NT2/D1 (cell line): ENCODE data around the gene DCPS.
A peak's percentile ranks its signal among the peaks of the same experiment; 100 is the strongest.
"Not testable (repeated sequence)": the region's sequence is repeated elsewhere in the genome, so short reads cannot be mapped to it uniquely, and the experiment has no call there.

Experiments used
- DNase-seq: peaks from one replicate; pipeline ENCODE4 v3.0.0-alpha.2; 2011; ENCODE audit warnings: low read depth, low spot score
- H3K27me3 ChIP-seq: 2 replicates; pipeline ENCODE4 v1.6.0; 2011; ENCODE audit warnings: mild to moderate bottlenecking; ENCODE audit not compliant: insufficient read length, insufficient read depth
- H3K36me3 ChIP-seq: 2 replicates; pipeline ENCODE4 v1.6.1; 2011; ENCODE audit warnings: mild to moderate bottlenecking, low read length, mixed read lengths; ENCODE audit not compliant: insufficient read depth, insufficient read length
- H3K4me1 ChIP-seq: 2 replicates; pipeline ENCODE4 v1.5.1; 2011; ENCODE audit not compliant: insufficient read depth, insufficient read length
- H3K4me3 ChIP-seq: 2 replicates; pipeline ENCODE4 v1.5.1; 2011; ENCODE audit warnings: low read depth; ENCODE audit not compliant: insufficient read length
- H3K9ac ChIP-seq: 2 replicates; pipeline ENCODE4 v1.6.0; 2011; ENCODE audit warnings: low read depth; ENCODE audit not compliant: insufficient read length
- H3K9me3 ChIP-seq: 2 replicates; pipeline ENCODE4 v1.5.1; 2011; ENCODE audit warnings: mild to moderate bottlenecking, low read length; ENCODE audit not compliant: insufficient read depth
- SUZ12 ChIP-seq: IDR thresholded peaks from 2 replicates; pipeline ENCODE4 v1.6.1; 2011; ENCODE audit not compliant: insufficient read length, insufficient read depth; ENCODE audit errors: extremely low read depth
- YY1 ChIP-seq: IDR thresholded peaks from 2 replicates; pipeline ENCODE4 v1.6.1; 2011; ENCODE audit not compliant: insufficient read length, insufficient read depth
- ZNF274 ChIP-seq: IDR thresholded peaks from 2 replicates; pipeline ENCODE4 v1.6.1; 2011; ENCODE audit warnings: mild to moderate bottlenecking, low read depth, low read length

DCPS gene

DNA sequence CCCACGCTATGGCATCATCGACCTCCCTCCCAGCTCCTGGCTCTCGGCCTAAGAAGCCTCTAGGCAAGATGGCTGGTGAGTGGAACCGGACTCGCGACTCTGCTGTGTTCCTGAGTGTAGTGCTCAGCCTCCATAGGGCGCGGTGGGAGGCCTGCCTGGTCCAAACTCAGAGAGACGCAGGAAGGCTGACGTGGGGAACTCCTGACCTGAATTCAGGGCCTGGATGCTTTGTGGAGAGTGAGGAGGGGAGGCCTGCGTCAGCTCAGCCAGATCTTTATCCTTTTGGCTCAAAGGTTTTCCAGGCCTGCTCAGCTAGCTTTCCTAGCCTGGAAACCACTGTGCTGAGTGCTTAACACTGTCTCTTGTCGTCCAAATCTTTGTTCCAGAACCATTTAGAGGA is 13.0 kb upstream of the DCPS start:
- TF ChIP-seq SUZ12 (no peak), ZNF274 (no peak), YY1 (no peak)
- no peak for DNase-seq
- H3K4me3 ChIP-seq: no peak overlapping the region
- peaks cover 1% of the 10 kb centered on the region for H3K4me1 ChIP-seq
- no peaks in the 10 kb centered on the region for H3K27me3 ChIP-seq
- H3K36me3 ChIP-seq: peaks cover 27% of the 10 kb centered on the region
- H3K9ac ChIP-seq: no peak overlapping the region
- H3K9me3 ChIP-seq: no peaks in the 10 kb centered on the region

GRCh38 chr11:126293726-126294125 is 10.1 kb upstream of the DCPS start:
- H3K36me3 ChIP-seq: peaks cover 31% of the 10 kb centered on the region
- no peak for TF ChIP-seq SUZ12
- no peak for TF ChIP-seq YY1
- no peak for TF ChIP-seq ZNF274
- H3K4me3 ChIP-seq: no peak overlapping the region
- no peaks in the 10 kb centered on the region for H3K9me3 ChIP-seq
- peaks cover 1% of the 10 kb centered on the region for H3K4me1 ChIP-seq
- DNase-seq: no peak
- H3K27me3 ChIP-seq: no peaks in the 10 kb centered on the region
- no peak overlapping the region for H3K9ac ChIP-seq

- peaks cover 31% of the 10 kb centered on the region for H3K36me3 ChIP-seq
- H3K4me1 ChIP-seq: no peaks in the 10 kb centered on the region
- H3K9me3 ChIP-seq: no peaks in the 10 kb centered on the region
- H3K27me3 ChIP-seq: no peaks in the 10 kb centered on the region
- TF ChIP-seq ZNF274: no peak
- TF ChIP-seq YY1: no peak
- no peak for TF ChIP-seq SUZ12
- no peak for DNase-seq
- H3K9ac ChIP-seq: no peak overlapping the region
- no peak overlapping the region for H3K4me3 ChIP-seq
Observed at GRCh38 chr11:126297004-126297403, 6.9 kb upstream of the DCPS start.

DNA sequence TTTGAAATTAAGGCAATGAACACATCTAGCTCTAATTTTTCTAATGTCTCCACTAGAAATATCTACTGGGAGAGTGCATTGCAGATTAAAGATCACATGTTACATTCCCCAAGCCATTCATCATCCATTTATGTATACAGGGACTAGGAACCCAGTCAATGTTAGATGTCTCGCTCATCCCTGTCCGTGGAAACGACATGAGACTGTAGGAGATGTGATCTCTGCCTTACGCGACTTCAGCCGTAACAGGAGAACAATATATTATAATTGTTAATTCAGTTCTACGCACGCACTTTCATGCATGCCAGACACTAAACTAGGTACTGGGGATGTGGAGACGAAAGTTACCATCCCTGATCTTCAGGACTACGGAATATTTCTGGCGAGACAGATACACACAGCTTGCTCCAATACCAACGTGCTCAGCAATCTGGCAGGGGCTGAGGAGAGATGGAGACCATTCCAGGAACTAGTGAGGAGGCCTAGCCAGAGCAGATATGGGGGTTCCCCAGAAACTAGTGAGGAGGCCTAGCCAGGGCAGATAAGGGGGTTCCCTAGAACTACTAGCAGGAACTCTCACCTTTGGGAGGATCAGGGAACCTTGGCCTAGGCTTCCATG is 706 bp downstream of the DCPS start:
- DNase-seq: no peak
- TF ChIP-seq YY1 (no peak), ZNF274 (no peak), SUZ12 (no peak)
- H3K27me3 ChIP-seq: no peaks in the 10 kb centered on the region
- H3K36me3 ChIP-seq: peaks cover 9% of the 10 kb centered on the region
- peak overlapping the region; percentile 72 for H3K4me3 ChIP-seq
- H3K9ac ChIP-seq: peak overlapping the region; percentile 86
- no peaks in the 10 kb centered on the region for H3K4me1 ChIP-seq
- no peaks in the 10 kb centered on the region for H3K9me3 ChIP-seq

DNA sequence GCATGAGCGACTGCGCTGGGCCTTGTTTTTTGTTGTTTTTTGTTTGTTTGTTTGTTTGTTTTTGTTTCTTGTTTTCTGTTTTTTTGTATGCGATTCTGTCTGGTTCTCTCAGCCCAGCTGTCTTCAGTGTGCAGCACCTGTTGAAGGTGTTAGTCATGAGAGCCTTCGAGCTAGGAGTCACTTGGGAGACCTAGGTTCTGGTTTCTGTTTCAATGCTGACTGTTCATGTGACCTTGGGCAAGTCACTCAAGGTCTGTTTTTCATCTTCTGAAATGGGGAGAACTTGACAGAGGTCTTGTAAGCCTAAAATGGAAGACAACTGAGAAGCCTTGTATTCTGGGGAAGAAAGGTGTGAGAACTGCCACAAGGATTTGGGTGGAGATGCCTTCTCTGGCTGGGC is 1.8 kb downstream of the DCPS start:
- DNase-seq: no peak
- Histone ChIP-seq H3K4me3 (no peak overlapping the region), H3K9ac (no peak overlapping the region), H3K36me3 (peaks cover 9% of the 10 kb centered on the region), H3K27me3 (no peaks in the 10 kb centered on the region), H3K4me1 (no peaks in the 10 kb centered on the region), H3K9me3 (no peaks in the 10 kb centered on the region)
- no peak for TF ChIP-seq YY1
- no peak for TF ChIP-seq ZNF274
- TF ChIP-seq SUZ12: no peak

DNA sequence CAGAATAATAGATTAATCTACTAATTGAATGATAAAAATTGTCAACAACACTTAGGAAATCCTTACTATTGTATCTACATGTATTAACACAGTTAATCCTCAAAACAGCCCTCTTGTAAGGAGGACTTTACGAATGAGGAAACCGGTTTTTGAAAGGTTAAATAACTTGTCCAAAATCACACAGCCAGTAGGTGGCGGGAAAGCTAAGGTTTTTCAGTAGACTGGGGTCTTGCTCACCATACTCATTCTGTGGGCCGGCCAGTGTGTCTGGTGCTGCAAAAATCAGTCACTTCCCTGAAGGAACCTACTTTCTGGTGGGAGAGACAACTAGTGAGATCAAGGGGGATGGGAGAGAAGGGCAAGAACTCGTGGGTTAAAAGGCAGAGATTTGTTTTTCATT is 3.8 kb downstream of the DCPS start:
- Histone ChIP-seq H3K27me3 (no peaks in the 10 kb centered on the region), H3K36me3 (peaks cover 11% of the 10 kb centered on the region), H3K9me3 (no peaks in the 10 kb centered on the region), H3K9ac (no peak overlapping the region), H3K4me3 (no peak overlapping the region), H3K4me1 (no peaks in the 10 kb centered on the region)
- DNase-seq: peak; percentile 28
- TF ChIP-seq ZNF274 (no peak), SUZ12 (no peak), YY1 (no peak)

DNA sequence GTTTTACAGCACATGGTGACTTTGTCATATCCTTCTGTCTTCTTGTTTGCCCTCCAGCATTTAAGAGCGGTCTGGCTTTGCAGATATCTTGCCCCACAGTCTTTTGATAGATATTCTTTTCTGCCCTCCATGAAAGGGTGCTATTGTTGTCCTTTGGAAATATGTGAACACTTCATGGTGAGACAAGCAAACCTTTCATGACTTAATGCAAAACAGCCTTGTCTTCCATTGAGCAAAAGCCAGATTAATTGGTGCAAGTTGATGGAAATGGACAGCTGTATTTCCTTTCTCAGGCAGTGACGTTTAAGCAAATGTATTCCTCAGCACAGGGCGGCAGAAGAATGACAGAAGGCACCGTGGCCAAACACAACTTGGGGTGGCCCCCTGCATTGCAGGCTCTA is 4.4 kb downstream of the DCPS start:
- no peak overlapping the region for H3K9ac ChIP-seq
- DNase-seq: no peak
- no peaks in the 10 kb centered on the region for H3K9me3 ChIP-seq
- peaks cover 11% of the 10 kb centered on the region for H3K36me3 ChIP-seq
- no peak for TF ChIP-seq YY1
- no peaks in the 10 kb centered on the region for H3K27me3 ChIP-seq
- no peak overlapping the region for H3K4me3 ChIP-seq
- H3K4me1 ChIP-seq: no peaks in the 10 kb centered on the region

DNA sequence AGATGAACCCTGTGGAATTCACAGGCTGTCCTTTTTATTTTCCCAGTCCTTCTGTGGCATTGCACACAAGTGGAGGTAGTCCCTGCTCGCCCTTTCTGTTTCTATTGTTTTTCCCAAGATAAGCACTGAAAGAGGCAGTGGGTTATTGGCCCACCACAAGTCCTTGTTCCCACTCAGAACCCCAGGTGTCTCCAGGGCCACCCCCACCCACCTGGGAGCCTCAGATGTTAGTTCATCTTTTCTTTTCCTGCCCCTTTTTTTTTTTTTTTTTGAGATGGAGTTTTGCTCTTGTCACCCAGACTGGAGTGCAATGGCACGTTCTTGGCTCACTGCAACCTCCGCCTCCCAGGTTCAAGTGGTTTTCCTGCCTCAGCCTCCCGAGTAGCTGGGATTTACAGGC is 4.9 kb downstream of the DCPS start:
- H3K4me3 ChIP-seq, H3K9me3 ChIP-seq, H3K4me1 ChIP-seq, DNase-seq, H3K9ac ChIP-seq, H3K27me3 ChIP-seq: not testable (repeated sequence)
- peaks cover 12% of the 10 kb centered on the region for H3K36me3 ChIP-seq
